Endothelial cell of umbilical vein (primary cell): ENCODE results near the gene DDX3X. TPM values are rescaled to one million over a fixed set of nuclear protein-coding genes. Genes with fewer than 3 reads are reported as not detected.

Experiments
- BruUV-seq: library from RNA; stranded (reverse); fragments of 400-500 nt; replicated peaks from 2 replicates; lab custom pipeline; 2021; lab: Mats Ljungman, UMichigan
- CTCF ChIA-PET: fragments of 300-600, 350-600 bp; sonication (Branson Sonifier 250); formaldehyde crosslinking; loops from one replicate; lab custom pipeline; 2021; ENCODE audit warnings: antibody characterized with exemption, inconsistent platforms; lab: Charles Lee
- POLR2A ChIA-PET: fragments of 300-600, 350-600 bp; sonication (Branson Sonifier 250); formaldehyde crosslinking; loops from one replicate; lab custom pipeline; 2021; ENCODE audit warnings: antibody characterized with exemption, inconsistent platforms; lab: Charles Lee
- DNase-seq: peaks from one replicate; pipeline ENCODE4 v3.0.0-alpha.2; 2011; ENCODE audit warnings: low read depth, low spot score
- FAIRE-seq: peaks from 2 replicates; lab custom pipeline; 2011; peaks lifted over from hg19 to GRCh38; lab: Jason Lieb, UNC
- H2AFZ ChIP-seq: 2 replicates; pipeline ENCODE4 v1.6.0; 2012; ENCODE audit warnings: low read depth, low read length, control low read depth, inconsistent platforms
- H3K27ac ChIP-seq: 2 replicates; pipeline ENCODE4 v1.5.1; 2011; ENCODE audit warnings: low read depth, mild to moderate bottlenecking, control low read depth, low read length, moderate library complexity; ENCODE audit not compliant: insufficient read depth
- H3K27me3 ChIP-seq, 2 experiments: 2 replicates each; pipeline versions ENCODE4 v1.6.0 to v1.6.1; 2011; ENCODE audit warnings: low read length in 2 of 2, mixed read lengths in 1 of 2; ENCODE audit not compliant: control insufficient read depth in 2 of 2, insufficient read depth in 2 of 2
- H3K36me3 ChIP-seq, 2 experiments: 2 replicates in 1 of 2; 3 replicates in 1 of 2; pipeline ENCODE4 v1.5.1; 2011; ENCODE audit warnings: low read length in 2 of 2, mild to moderate bottlenecking in 1 of 2, moderate library complexity in 1 of 2; ENCODE audit not compliant: control insufficient read depth in 2 of 2, insufficient read depth in 2 of 2; ENCODE audit errors: extremely low read depth in 1 of 2
- H3K4me1 ChIP-seq: 3 replicates; pipeline ENCODE4 v1.5.1; 2011; ENCODE audit warnings: mild to moderate bottlenecking, low read length; ENCODE audit not compliant: control insufficient read depth, insufficient read depth; ENCODE audit errors: extremely low read depth
- H3K4me2 ChIP-seq: 2 replicates; pipeline ENCODE4 v1.6.1; 2011; ENCODE audit warnings: low read length, control low read depth, mixed read lengths; ENCODE audit not compliant: insufficient read depth
- H3K4me3 ChIP-seq, 3 experiments: fragments of 200-600 bp in 1 of 3; sonication (generic), shearing (Covaris generic) in 1 of 3; replicated peaks in 1 of 3; 2 replicates each; pipeline ENCODE4 v1.5.1; 2011 to 2016; ENCODE audit warnings: control low read depth in 3 of 3, low read length in 3 of 3, mild to moderate bottlenecking in 2 of 3, inconsistent platforms in 1 of 3, low read depth in 1 of 3, moderate library complexity in 1 of 3; ENCODE audit not compliant: insufficient read depth in 1 of 3
- H3K79me2 ChIP-seq: 2 replicates; pipeline ENCODE4 v1.6.0; 2012; ENCODE audit warnings: low read length, inconsistent platforms; ENCODE audit not compliant: control insufficient read depth, insufficient read depth
- H3K9ac ChIP-seq: replicated peaks from 2 replicates; pipeline ENCODE3; 2011; ENCODE audit warnings: low read length, control low read depth; ENCODE audit not compliant: insufficient read depth; ENCODE audit errors: extremely low read depth
- H3K9me1 ChIP-seq: replicated peaks from 3 replicates; pipeline ENCODE4 v1.6.0; 2011; ENCODE audit warnings: mild to moderate bottlenecking, low read length; ENCODE audit not compliant: control insufficient read depth, insufficient read depth; ENCODE audit errors: extremely low read depth
- H3K9me3 ChIP-seq: replicated peaks from 2 replicates; pipeline ENCODE4 v1.5.1; 2012; ENCODE audit warnings: low read length, inconsistent platforms; ENCODE audit not compliant: control insufficient read depth, insufficient read depth
- H4K20me1 ChIP-seq: replicated peaks from 2 replicates; pipeline ENCODE3; 2011; ENCODE audit warnings: mild to moderate bottlenecking, low read length; ENCODE audit not compliant: control insufficient read depth, insufficient read depth; ENCODE audit errors: extremely low read depth
- CTCF ChIP-seq, 2 donors: IDR thresholded peaks; 1 replicate in 1 of 2; 2 replicates in 1 of 2; pipeline ENCODE4 v1.5.1; 2011; ENCODE audit warnings: low read length in 2 of 2, mild to moderate bottlenecking in 2 of 2, moderate library complexity in 2 of 2, control low read depth in 1 of 2, inconsistent platforms in 1 of 2, low read depth in 1 of 2; ENCODE audit not compliant: insufficient read depth in 1 of 2; ENCODE audit errors: extremely low read depth in 1 of 2
- EZH2 ChIP-seq: IDR thresholded peaks from 2 replicates; pipeline ENCODE4 v1.6.1; 2012; ENCODE audit warnings: borderline replicate concordance, low read depth, mild to moderate bottlenecking, moderate library complexity, low read length, inconsistent platforms; ENCODE audit not compliant: severe bottlenecking
- FOS ChIP-seq: IDR thresholded peaks from 2 replicates; pipeline ENCODE4 v1.6.1; 2011; ENCODE audit warnings: mild to moderate bottlenecking, low read length, moderate library complexity, borderline replicate concordance; ENCODE audit not compliant: insufficient read depth
- GATA2 ChIP-seq: IDR thresholded peaks from 2 replicates; pipeline ENCODE4 v1.7.0; 2011; ENCODE audit warnings: low read depth, mild to moderate bottlenecking, moderate library complexity, mixed read lengths, low read length; ENCODE audit not compliant: insufficient read length, insufficient read depth
- JUN ChIP-seq: IDR thresholded peaks from 2 replicates; pipeline ENCODE4 v1.6.1; 2011; ENCODE audit warnings: borderline replicate concordance, low read depth; ENCODE audit not compliant: insufficient read length, insufficient read depth
- MAX ChIP-seq: IDR thresholded peaks from 2 replicates; pipeline ENCODE4 v1.6.1; 2011; ENCODE audit not compliant: insufficient read depth, insufficient read length
- MYC ChIP-seq: IDR thresholded peaks from one replicate; pipeline ENCODE4 v1.6.1; 2011; ENCODE audit warnings: mild to moderate bottlenecking, low read depth, low read length
- POLR2A ChIP-seq: IDR thresholded peaks from 2 replicates; pipeline ENCODE4 v1.6.1; 2012; ENCODE audit warnings: low read depth, mild to moderate bottlenecking, control low read depth, low read length
- POLR2AphosphoS5 ChIP-seq: IDR thresholded peaks from 2 replicates; pipeline ENCODE4 v1.6.1; 2012; ENCODE audit warnings: low read depth, mild to moderate bottlenecking, control low read depth, low read length, moderate library complexity; ENCODE audit not compliant: insufficient read depth
- dilution Hi-C: fragments of 300-500 bp; cut with MboI; formaldehyde crosslinking; loops from one replicate; pipeline ENCODE4 v1.15.0; 2019; ENCODE audit warnings: low sequenced_read_pairs; ENCODE audit not compliant: extremely low pct_ligation_motif_present
- intact Hi-C: fragments of 100-400 bp; cut with micrococcal nuclease; formaldehyde crosslinking; loops from one replicate; pipeline ENCODE4 v1.10.0; 2022
- polyA plus RNA-seq, 4 experiments: library from polyadenylated mRNA; depleted of rRNA in 3 of 4; stranded (reverse) in 3 of 4; unstranded in 1 of 4; fragments of >200 nt; gene quantifications; 2 replicates each; pipeline versions ENCODE4 v1.2.1 to v1.2.3, GENCODE V29; 2011 to 2012; ENCODE audit warnings: missing spikeins in 1 of 4
- total RNA-seq: library from RNA; stranded (reverse); gene quantifications from 2 replicates; pipeline ENCODE4 v1.2.3, GENCODE V29; 2021

DDX3X gene
- total and polyA plus RNA-seq, 2 donors (not counting 3 experiments of a cell fraction or from before 2014, with no cell fraction given) = 48.5 to 300 TPM

- FAIRE-seq (no peak), DNase-seq (no peak)
- Histone ChIP-seq H3K4me3 (no peak overlapping the region), H3K27me3 (no peaks in the 10 kb centered on the region), H3K9me1 (no peaks in the 10 kb centered on the region), H3K27ac (no peak overlapping the region), H3K9me3 (no peaks in the 10 kb centered on the region), H2AFZ (no peak overlapping the region), H3K4me1 (peaks cover 5% of the 10 kb centered on the region), H3K4me2 (no peak overlapping the region), H3K36me3 (no peaks in the 10 kb centered on the region), H4K20me1 (no peaks in the 10 kb centered on the region), H3K79me2 (no peaks in the 10 kb centered on the region), H3K9ac (no peak overlapping the region)
- dilution Hi-C loops = no loop called here
- no peak for TF ChIP-seq POLR2A
- TF ChIP-seq FOS = no peak
- TF ChIP-seq EZH2 = no peak
- TF ChIP-seq JUN = no peak
- TF ChIP-seq MAX = no peak
- TF ChIP-seq GATA2 = no peak
- TF ChIP-seq POLR2AphosphoS5 = no peak
- no peak for TF ChIP-seq CTCF (IDR thresholded peaks at IDR 0.05; ENCODE audit: extremely low read depth in 1 of 2, insufficient read depth in 1 of 2, low read depth in 1 of 2, low read length in 2 of 2)
- TF ChIP-seq MYC = no peak
- no TSS peak for BruUV-seq
- intact Hi-C loops = no loop called here
- CTCF ChIA-PET = no interaction called here
- POLR2A ChIA-PET = no interaction called here
These were observed 6.6 kb upstream of the DDX3X start for GRCh38 chrX:41327341-41327740.
